Stimulated activated CD8-positive, alpha-beta memory T cell treated with anti-CD3 and anti-CD28 coated beads, Interleukin-2, amount 100 ng/mL, for 1 hour (primary cell): ENCODE measurements around the gene APOBEC4.
"Not testable (repeated sequence)": the region's sequence is repeated elsewhere in the genome, so short reads cannot be mapped to it uniquely, and the experiment has no call there.

Experiments used
- DNase-seq, 2 donors: peaks; one replicate each; pipeline ENCODE4 v3.0.0-alpha.2; 2020; ENCODE audit warnings: low read depth in 2 of 2

The APOBEC4 gene

GRCh38 chr1:183652547-183653461 lies at the start of gene APOBEC4:
APOBEC4 (minus strand) TSS chr1:183653316; CDS start chr1:183648781, 4,535 bp downstream.
- no peak for DNase-seq

- no peak for DNase-seq
Observed at GRCh38 chr1:183702813-183703198, 49.7 kb upstream of the APOBEC4 start.

GRCh38 chr1:183702087-183702812 lies 49.1 kb upstream of the APOBEC4 start:
- DNase-seq: no peak

- no peak for DNase-seq
Observed at GRCh38 chr1:183699616-183700160, 46.6 kb upstream of the APOBEC4 start.

GRCh38 chr1:183697814-183698590 lies 44.9 kb upstream of the APOBEC4 start:
- DNase-seq: no peak

GRCh38 chr1:183696981-183697380 lies 43.9 kb upstream of the APOBEC4 start:
- no peak for DNase-seq

- DNase-seq: no peak
Observed at GRCh38 chr1:183694755-183695154, 41.6 kb upstream of the APOBEC4 start.

- DNase-seq: no peak
Observed at GRCh38 chr1:183694066-183694465, 41.0 kb upstream of the APOBEC4 start.

GRCh38 chr1:183693521-183693920 lies 40.4 kb upstream of the APOBEC4 start:
- DNase-seq: no peak

GRCh38 chr1:183689762-183690204 lies 36.7 kb upstream of the APOBEC4 start:
- no peak for DNase-seq

- DNase-seq: no peak
Observed at GRCh38 chr1:183688341-183689060, 35.4 kb upstream of the APOBEC4 start.

GRCh38 chr1:183687546-183688304 lies 34.6 kb upstream of the APOBEC4 start:
- DNase-seq: no peak

- no peak for DNase-seq
Observed at GRCh38 chr1:183686229-183686628, 33.1 kb upstream of the APOBEC4 start.

- DNase-seq: no peak
Observed at GRCh38 chr1:183685112-183685713, 32.1 kb upstream of the APOBEC4 start.

GRCh38 chr1:183679363-183679762 lies 26.2 kb upstream of the APOBEC4 start:
- DNase-seq: not testable (repeated sequence)

- no peak for DNase-seq
Observed at GRCh38 chr1:183678819-183679218, 25.7 kb upstream of the APOBEC4 start.

GRCh38 chr1:183676586-183677189 lies 23.6 kb upstream of the APOBEC4 start:
- no peak for DNase-seq

- DNase-seq: no peak
Observed at GRCh38 chr1:183675883-183676585, 22.9 kb upstream of the APOBEC4 start.

GRCh38 chr1:183675381-183675780 lies 22.3 kb upstream of the APOBEC4 start:
- DNase-seq: no peak
